Stimulated activated CD4-positive, alpha-beta T cell treated with anti-CD3 and anti-CD28 coated beads, Interleukin-1b, Interleukin-23, amount 100 ng/mL, for 4 hours (primary cell): Measurements from ENCODE around the gene HOXB9.

Experiments used
- DNase-seq, 2 donors: peaks; one replicate each; pipeline ENCODE4 v3.0.0-alpha.2; 2020; ENCODE audit warnings: low read depth in 2 of 2

Gene HOXB9

DNA sequence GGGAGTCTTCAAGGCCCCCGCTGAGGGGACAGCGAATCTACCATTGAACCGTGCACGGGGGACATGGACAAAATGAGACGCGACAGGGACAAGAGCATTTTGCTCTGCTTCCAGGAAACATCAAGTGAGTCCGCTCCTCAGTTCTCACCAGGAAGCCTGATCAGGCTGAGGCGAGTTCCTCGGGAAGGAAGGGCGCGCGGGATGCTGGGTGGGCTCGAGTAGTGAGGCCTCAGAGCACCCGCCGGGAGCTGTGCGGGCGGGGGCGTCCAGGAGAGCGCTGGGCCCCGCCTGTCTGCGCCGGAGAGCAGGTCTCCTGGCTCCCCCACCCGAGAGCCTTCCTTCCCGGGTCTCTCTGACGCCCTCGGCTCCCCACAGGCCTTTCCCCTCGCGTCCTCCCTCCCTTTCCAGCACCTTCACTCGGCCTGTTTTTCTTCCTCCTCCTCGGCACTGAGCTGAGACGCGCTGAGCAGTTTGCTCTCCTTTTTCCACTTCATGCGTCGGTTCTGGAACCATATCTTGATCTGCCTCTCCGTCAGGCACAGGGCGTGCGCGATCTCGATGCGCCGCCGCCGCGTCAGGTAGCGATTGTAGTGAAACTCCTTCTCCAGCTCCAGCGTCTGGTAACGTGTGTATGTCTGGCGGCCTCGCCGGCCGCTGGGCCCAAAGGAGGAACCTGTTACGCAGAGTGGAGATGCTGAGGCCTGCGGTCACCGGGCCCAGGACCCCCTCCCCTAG lies 30.0 kb downstream of the HOXB9 start:
- no peak for DNase-seq

DNA sequence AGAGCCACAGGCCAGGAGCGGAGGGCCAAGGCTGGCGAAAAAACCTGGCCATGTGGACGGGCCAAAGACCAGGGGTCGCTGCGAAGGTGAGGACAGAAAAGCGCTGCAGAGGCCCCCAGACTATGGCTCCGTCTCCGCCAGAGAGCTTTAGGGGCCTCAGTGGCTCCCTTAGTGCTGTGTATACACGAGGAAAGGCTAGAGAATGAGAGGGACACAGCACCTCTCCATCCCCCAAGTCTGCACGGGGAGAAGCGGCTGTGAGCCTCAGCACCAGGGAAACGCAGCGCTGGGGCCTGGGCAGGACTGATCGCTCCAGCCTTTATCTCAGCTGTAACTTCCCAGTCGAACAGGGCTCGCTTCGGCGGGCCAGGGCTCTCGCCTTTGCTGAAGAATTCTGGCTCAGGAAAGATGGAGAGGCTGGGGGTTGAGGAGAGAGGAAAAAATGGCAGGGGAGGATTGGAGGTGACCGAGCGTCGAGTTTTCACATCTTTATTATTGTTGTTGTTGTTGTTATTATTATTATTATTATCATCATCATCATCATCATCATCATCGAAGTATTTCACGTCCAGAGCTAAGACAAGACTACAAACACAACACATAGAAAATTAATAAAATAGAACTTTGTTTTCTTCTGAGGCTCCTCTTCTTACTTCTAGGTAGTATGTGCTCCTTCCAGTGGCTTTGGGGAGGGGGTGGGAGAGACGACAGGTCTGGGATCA lies 30.7 kb downstream of the HOXB9 start:
- no peak for DNase-seq

DNA sequence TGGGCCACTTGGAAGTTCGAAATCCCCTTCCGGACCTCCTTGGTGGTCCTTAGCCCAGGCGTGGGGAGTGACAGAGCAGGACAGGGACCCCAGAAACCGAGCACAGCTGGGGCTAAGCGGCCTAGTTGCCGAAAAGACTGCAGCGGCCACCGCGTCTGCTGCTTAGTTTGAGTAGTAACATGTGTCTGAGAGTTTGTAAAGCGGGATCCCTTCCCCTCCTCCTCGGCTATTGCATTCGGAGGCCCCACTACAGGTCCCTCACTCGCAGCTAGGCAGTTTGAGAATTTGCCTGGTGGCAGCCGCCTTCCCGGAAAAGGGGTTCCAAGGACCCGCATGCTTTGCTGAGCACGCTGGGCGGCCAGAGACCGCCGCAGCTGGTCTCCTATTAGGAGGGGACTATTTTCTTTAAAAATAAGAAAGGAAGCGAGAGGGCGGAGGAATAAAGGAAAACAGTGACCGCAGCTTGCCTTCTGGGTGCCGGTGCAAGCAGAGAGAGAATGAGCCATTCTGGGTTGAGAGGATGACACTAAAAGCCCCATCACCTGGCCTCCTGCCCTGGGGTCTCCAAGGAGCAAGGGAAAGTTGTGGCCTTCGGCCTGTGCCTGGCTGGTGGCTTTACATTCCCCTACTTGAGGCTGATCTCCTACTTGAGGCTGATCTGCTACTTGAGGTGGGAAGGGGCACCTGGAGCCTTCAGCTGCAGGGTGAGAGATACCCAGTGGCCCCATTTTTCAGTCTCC lies 31.4 kb downstream of the HOXB9 start:
- no peak for DNase-seq

DNA sequence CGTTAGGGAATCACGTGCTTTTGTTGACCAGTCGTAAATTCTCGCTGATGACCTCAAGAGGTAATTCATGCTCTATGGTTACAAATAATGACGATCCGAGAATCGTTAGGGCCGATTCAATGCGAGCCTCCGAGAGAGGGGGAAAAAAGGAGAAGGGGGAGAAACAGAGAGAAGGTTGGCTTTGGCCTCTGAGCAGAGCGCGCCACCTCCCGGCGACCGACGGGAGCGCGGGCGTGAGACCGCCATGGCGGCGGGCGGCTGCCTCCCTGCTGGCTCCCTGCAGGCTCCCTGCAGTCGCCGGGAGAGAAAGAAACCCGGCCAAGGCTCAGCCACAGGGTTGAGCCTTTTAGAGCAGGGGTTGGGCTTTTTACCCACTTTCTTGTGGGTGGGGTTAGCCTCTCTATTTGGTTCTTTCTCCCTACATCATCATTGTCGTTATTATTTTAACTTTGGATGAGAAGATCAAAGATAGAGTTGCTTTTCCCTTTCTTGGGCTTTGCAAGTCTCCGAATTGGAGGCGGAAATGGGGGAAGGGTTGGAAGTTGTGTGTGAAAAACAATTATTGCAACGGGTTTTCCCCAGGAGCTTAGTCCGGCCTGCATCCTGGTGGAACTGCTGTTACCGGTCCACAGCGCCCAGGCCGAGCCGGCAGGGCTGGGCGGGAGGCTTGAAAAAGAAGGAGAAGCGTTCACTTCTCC lies 32.2 kb downstream of the HOXB9 start:
- DNase-seq, result peak; percentile 75 to 80

DNA sequence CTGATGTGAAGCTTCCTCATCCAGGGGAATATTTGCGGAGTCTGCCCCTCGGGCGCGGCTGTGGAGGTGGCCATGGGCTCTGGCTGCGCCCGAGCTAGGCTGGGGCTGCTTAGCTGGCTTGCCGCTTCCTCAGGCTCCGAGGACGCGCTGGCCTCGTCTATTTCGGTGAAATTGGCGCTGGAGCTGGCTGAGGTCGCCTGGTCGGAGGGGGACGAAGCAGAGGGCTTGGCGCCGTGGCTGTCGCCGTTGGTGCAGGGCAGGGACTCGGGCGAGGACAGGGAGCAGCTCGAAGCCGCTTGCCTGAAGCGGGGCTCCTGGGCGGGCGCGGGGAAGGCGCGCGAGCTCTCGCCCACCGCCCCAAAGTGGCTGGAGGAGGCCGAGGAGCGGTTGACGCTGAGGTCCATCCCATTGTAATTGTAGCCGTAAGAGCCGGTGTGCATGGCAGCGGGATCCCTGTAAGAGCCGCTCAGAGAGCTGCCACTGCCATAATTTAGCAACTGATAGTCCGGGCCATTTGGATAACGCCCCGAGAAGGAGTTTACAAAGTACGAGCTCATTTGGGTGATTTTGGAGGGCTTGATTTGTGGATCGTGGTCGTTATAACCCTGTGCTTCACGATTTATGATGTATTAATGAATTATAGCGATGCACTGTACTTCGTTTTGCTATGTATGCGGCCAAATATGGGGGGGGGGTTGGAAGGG lies 32.9 kb downstream of the HOXB9 start, which contains the start of gene HOXB5:
Gene HOXB5 (minus strand): TSS at position 654 of the 704 bp plus-strand sequence. CDS start 97 bp downstream, at position 557.
- no peak for DNase-seq

DNA sequence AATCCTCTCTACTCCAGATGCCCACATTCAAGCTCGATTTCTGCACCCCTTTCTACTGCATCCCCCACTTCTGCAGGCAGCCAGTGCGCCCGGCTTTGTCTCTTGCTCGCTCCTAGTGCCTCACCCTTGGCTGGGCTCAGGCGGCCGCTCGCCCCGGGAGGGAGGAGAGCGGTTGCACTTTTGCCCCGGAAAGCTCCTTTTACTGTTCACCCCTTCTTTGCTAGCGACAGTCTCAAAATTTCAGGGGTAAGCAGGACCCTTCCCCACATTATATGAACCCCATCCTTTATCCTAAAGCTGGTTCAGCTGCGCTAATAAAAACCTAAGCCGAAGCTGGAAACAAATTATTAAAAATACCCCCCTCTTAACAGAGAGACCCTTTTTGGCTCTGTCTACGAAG lies 33.6 kb downstream of the HOXB9 start:
- DNase-seq, result no peak

DNA sequence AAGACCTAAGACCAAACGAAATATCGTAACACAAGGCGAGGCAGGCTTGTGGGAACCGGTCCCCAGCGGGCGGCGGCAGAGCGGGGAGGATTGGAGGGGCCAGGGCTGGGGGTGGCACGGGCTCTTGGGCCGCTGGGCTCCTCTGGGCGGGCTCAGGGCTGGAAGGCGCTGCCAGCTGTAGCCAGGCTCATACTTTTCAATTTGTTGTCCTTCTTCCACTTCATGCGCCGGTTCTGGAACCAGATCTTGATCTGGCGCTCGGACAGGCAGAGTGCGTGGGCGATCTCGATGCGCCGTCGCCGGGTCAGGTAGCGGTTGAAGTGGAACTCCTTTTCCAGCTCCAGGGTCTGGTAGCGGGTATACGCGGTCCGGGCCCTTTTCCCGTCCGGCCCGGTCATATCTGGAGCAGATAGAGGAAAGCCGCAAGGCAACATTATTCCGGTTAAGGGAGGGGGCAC lies 34.1 kb downstream of the HOXB9 start:
- no peak for DNase-seq

DNA sequence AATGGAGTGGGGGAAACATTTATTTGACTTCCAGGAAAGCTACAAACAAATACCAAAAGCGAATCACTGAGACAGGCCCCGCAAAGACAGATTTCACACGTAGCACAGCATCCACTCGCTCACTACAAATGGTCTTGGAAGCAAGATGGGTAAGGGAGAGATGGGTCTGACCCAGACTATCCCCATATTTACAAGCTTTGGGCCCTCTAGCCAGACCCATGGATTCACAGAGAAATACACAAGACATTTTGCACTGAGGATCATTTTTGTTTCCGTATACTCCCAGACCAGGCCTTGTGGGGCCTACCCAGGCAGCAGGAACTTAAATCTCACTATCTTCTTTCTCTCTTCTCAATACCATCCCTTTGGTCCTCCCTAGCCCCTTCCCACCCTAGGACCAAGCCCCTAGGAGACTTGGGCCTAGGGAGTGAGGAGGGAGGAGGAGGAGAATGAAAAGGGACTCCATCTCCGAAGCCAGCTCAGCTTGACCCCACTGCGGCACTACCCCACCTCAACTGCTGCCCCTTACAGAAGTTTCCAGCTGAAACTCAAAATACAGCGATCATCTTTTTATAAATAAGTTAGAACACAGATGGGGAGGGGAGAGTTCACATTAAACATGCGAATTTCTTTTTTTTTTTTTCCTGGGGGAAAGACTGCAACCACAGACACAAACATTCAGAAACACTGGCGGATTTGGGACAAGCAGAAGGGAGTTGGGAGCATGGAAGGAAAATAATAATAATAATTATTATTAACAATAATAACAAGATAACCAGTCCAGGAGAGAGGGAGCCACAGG lies 34.7 kb downstream of the HOXB9 start:
- DNase-seq, result no peak

DNA sequence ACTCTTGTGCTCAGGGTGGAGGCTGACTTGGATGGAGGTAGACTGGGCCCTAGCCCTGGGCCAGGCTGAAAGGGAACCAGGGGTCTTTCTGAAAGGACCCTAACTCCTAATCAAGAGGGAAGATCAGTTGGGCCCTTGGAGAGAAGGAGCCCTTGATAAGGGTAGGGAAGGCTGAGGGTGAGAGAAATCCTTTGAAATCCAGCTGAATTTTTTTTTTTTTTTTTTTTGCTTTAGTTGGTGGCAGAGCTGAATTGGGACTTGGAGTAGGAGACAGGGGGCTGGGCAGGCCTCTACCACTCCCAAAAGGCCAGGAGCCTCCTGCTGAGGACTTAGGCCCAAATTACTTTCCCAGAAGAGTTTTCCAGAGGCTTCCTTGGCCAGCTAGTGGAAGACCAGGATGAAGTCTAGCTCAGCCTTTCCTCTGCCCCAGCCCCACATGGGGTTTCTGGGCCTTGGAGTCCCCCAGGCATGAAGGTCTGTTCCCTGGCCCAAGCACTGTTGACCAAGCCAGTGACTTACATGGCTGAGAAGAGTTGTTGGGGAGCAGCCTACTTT lies 35.5 kb downstream of the HOXB9 start:
- DNase-seq, result no peak

DNA sequence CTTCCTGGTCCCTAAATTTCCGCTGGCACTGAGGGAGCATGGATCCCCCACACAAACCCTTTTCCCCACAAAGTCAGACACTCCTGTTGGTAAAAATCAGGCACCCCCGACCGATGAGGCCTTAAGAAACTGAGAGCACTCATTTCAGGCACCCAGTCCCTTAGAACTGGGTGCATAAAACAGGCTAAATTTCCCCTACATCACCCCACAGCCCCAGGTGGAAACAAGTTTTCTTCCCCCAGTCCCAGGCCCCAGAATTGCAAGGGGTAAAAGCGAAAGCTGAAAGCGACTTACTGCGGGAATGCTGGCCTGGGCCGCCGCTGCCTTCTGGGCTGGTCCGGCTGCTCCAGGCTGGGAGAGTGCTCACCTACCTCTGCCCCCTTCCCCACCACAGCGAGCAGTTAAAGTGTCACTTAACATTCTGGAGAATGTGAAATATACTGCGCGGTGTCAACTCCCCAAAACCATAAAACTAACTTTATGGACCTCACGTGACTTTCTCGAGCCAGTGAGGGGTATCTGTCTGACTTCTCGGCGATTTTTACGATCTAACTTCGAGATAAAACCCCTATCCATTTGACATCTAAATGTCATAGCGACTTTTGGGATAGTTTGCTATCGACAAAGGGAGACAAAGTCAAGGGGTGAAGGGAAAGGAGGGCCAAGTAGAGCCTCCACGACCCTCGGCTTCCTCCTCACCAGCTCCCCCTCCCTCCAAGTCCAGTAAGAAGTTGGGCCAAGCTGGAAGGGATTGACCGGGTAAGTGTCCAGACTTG lies 36.1 kb downstream of the HOXB9 start, which contains the start of gene HOXB3:
Gene HOXB3 (minus strand): TSS at position 411 of the 776 bp plus-strand sequence. CDS start 37,767 bp downstream, outside the sequence.
- no peak for DNase-seq

DNA sequence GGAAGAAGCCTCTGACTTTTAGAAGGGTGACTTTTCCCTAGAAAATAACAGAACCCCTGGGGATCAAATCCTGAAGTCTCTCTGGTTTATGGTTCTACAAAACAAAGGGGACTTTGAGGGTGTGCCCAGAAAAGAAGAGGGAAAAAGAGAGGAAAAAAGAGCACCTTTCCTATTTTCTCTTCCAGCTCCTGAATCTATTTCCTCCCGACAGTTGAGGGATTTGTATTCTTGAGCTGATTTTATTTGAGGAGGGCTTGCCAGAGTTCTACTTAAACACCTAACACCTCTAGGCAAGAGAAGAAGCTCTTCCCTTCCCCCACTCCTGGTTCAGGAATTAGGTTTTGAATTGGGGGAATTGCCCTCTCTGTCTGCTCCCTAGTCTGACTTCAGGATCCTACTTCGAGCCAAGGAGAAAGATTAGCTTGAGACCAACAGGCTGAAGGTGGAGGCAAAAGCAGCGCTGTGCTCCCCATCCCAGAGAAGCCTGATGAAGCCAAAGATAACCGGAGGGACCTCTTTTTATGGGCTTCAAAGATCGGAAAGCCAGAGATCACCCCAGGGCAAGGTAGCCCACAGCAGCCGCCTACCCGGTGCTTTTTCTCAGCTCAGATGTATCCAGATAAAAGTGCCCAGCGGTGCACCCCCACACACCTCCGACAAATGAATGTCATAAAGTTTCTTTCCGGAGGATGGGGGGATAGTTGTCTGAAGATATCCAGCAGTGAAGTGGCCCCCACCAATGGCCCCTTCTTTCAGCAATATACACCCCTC lies 36.9 kb downstream of the HOXB9 start:
- DNase-seq, result no peak

DNA sequence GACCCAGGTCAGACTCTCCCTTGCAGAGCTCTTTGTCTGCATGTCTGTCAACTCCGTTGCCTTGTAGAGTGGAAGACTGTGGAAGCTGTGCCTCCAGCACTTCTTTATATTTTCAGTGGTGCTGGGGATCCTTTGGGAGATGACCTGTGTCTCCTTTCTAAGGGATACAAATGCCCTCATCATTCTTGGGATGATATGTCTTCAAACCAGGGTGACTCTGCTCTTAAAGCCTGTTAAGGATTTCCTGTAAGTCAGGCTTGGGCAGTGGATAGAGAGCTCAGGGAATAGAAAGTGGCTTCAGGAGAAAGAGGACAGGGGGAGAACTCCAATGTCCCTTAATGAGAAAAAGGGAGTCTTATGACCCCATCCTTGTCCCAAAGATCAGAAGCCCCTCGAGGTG lies 37.6 kb downstream of the HOXB9 start:
- DNase-seq, result no peak

DNA sequence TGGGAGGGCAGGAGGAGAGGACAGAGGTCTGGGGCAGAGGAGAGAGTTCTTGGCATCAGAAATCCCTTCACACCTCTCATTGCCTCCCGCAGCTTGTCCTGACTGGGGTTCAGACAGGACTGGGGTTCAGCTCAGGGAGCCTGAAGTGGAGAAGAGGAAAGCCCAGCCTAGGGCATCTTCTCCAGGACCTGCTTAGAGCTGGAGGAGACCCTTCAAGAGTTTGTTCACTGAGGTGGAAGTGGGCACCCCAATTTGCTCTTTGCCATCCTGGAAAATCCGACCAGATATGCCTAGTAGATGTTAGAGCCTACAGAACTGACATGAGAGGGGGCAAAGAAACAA lies 38.1 kb downstream of the HOXB9 start:
- DNase-seq, result no peak

DNA sequence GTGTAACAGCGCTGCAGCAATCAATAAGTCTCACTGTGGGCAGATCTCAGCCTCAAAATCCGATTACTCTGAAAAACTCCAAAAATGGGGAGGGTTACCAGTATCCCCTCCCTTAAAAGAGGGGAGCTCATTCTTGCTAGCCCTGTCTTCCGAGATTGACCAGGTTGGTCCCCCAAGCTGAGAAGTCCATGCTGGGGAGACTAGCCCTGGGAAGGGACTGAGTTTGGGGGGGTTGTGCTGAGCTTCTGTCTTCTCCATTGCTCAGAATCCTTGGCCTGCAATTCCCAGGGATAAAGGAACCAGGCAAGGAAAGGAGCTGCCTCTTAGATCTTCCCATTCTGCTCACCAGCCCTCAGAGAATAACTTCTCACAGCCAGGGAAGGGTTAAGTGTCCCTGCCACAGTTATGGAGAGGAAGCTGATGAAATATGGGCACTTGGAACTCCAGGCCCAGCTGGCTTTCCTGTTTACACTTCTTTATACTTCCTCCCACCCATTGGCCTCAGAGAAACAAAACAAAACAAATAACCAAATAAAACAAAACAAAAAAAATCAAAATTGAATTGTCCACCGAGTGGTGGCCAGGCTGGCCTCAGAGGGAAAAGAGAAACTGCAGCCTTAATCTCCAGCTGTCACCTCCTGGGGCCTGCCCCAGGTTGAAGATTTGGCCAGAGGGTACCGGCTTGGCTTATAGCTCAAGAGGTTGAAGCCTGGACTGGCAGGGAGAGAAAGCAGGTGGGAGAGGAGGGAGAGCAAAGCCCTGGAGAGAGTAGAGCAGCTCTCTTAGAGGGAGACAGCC lies 38.7 kb downstream of the HOXB9 start:
- no peak for DNase-seq

DNA sequence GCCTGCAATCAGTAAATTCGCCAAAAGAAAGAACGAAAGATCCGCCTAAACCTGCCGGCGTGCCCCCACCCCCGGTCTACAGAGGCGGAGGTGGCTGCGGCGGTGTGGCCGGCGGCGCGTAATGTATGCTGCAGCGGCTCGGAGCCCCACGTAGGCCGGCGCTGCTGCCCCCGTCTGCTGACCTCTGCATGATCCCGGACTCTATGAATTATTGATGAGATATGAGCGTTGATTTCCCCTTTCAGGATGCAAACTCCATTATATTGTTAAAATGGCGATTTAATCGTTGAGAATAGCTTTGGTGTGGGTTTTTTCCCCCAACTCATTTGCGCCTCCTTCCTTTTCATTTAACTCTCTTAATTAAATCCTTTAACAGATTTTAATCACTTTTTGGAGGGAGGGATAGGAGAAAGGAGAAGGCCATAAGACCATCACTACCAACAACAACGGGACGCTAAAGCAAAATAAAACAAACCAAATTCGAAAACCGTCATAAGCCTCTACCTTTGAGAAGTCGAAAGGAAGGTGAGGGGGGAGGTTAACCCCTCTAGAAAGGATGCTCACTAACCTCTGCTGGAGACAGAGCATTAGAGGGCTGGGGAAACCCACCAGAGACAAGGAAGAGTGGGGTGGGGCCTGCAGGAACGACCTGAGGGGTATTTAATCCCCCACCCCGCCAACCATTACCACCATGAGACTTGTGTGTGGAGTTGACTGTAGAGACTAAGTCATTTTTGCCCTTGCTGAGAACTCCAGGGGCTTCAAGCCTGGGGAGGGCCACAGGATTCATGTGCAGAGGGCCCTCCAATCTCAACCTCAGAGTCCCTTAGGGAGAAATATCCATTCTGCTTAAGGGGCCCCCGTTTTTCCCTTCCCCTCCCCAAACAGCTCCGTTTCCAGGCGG lies 39.6 kb downstream of the HOXB9 start:
- peak in 1 of 2 donors; percentile 29 for DNase-seq

DNA sequence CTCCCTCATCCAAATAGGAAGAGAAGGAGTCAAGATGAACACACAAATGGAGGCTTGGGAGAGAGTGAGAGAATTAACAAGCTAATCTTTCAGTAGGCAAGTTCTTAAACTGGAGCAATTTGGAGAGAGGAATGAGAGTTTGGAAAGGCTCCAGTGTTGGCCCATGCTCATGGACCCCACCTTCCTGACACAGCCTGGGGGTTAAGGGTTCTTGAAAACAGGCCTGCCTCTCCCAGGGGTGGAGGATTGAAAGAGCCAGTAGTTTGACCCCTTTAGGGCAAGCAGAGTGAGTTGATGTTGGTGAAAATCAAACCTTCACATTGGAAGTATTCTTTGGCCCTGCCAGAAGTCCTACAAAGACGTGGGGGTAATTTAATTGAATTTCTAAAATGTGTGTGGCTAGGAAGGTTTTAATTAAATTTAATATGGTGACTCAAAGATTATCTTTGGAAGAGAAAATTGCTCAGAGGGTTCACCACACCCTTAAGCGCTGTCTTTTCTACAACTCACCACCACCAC lies 41.9 kb downstream of the HOXB9 start:
- no peak for DNase-seq
